Activated CD4-positive, alpha-beta T cell treated with anti-CD3 and anti-CD28 coated beads, Interleukin-2, amount 50 U/mL, for 24 hours (primary cell): ENCODE data around the gene PCDH12.
A peak's percentile ranks its signal among the peaks of the same experiment; 100 is the strongest.

Experiments
- DNase-seq, 2 donors: peaks; one replicate each; pipeline ENCODE4 v3.0.0-alpha.2; 2020; ENCODE audit warnings: low read depth in 1 of 2, low spot score in 1 of 2

Gene PCDH12

DNA sequence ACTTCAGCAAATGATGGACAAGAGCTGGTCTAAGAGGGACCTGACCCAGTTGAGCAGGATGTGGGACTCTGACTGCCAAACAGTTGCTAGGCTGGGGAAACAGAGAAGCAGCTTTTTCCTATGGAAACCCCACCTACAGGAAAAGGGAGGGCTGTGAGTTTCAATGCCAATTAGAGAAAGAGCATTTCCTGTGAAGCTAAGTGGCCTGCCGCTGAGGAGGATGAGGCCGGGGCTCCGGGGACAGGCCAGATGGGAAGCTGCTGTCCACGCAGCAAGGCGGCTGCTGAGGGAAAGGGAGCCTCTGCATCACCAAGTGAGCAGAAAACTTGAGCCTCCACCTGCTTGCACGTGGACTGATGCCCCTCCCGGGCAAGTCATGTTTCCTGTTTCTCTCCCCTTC lies at the start of gene PCDH12:
TSS of gene PCDH12 (minus strand) at position 90 of the 400 bp plus-strand sequence. CDS start 351 bp downstream, outside the sequence.
- no peak for DNase-seq

GRCh38 chr5:142007237-142007544 lies 49.2 kb upstream of the PCDH12 start:
- DNase-seq = no peak

DNA sequence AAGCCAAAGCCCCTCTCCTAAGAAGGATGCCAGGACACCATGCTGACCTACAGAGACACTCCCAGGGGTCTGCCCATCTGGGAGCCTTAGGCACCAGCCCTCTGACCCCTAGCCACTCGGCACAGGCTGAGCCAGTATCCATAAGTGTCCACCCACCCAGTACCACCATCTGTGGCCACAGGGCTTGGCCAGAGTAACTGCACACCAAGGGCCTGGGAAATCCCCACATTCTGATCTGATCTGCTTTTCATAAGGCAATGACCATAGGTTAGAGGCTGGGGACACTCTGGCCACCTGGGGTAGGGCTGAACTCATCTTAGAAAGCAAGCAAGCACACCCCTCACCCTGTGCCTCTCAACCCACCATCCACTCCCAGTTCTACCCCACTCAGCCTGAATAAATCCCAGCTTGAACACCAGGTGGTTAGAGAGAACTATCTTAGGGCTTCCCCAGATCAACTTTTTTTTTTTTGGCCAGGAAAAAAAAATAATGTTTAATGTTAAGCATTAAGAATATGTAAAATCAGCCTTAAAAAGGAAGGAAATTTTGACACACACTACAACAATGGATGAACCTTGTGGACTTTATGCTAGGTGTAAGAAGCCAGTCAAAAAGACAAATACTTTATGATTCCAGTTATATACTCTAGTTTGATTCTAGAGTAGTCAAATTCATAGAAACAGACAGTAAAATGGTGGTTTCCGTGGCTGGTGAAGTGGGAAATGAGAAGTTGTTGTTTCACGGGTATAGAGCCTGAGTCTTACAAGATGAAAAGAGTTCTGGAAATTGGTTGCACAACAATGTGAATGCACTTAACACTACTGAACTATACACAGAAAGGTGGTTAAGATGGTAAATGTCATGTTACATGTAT lies 48.6 kb upstream of the PCDH12 start:
- peak in 1 of 2 donors; percentile 55 for DNase-seq

DNA sequence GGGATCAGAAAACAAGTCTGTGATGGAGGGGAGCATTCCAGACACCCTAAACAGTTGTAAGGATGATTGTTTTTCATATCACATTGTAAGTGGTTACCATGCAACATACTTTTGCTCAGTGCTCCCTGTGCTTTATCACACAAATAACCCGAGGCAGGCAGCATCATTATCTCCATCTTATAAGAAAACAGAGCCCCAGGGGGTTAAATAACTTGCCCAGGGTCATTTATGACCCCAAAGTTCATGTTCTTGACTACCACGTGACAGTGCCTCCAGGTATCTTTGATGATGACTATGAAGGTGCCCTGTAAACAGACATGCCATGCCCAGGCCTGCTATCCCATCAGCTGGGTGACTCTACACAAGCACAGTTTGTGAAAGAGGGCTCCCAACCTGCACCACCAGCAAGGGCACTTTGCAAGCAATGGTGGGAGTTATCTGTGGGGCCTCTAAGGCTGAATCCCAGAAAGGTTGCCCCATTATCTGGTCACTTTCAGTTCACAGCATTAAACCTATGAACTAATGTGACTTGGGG lies 45.3 kb upstream of the PCDH12 start:
- no peak for DNase-seq

- no peak for DNase-seq
These were observed 42.9 kb upstream of the PCDH12 start for GRCh38 chr5:142000704-142001484.

- no peak for DNase-seq
These were observed 42.2 kb upstream of the PCDH12 start for GRCh38 chr5:142000173-142000572.

GRCh38 chr5:141997358-141997960 lies 39.5 kb upstream of the PCDH12 start:
- no peak for DNase-seq

GRCh38 chr5:141995656-141996055 lies 37.7 kb upstream of the PCDH12 start:
- no peak for DNase-seq

DNA sequence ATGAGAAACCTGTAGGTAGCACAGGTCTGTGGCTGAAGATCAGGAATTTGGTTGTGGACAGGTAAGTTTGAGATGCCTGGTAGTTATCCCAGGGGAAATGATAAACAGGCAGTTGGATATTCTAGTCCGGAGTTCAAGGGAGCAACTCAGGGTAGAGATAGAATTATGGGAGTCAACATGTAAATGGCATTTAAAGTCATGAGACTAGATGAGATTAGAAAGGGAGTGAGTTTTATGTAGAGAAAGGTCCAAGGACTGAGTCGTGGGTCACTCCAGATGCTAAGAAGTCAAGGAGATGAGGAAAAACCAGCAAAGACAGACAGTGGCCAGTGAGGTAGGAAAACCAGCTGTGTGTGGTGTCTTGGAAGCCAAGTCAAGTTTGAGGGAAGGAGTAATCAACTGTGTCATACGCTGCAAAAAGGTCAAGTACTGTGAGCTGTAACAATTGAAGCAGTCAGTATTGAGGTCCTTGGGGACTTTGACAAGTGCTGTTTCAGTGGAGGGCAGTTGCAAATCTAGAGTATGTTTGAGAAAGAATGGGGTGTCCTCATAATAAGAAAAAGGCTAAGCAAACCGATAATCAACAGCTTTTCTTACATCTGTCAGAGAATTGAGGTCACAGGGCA lies 36.6 kb upstream of the PCDH12 start:
- DNase-seq = no peak

DNA sequence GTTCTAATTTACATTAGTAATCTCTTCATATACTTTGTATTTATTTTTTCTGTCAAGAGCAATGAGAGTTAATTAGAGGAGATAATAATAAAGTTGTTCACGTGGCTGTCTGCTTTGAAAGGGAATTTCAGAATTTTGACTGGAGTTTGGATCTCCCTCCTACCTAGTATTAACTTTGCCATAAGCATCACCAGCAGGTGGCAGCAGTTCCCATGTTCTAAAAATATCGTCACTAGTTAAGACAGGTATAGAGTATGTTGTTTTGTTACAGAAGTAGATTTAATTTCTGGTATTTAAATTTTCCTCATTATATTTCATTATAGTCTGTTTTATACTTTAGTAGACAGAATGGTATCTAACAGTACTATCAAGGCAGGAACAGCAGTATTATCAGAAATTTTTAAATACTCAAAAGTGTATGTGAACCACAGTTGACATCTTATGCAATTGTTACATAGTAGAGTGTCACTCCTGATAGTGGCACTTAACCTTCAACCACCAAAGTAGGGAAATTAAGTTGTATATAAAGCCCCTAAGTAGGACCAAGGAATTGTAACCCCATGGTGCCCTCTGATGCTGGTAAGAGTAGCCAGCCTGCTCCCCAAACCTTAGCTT lies 34.5 kb upstream of the PCDH12 start:
- DNase-seq = peak; percentile 56 to 79

DNA sequence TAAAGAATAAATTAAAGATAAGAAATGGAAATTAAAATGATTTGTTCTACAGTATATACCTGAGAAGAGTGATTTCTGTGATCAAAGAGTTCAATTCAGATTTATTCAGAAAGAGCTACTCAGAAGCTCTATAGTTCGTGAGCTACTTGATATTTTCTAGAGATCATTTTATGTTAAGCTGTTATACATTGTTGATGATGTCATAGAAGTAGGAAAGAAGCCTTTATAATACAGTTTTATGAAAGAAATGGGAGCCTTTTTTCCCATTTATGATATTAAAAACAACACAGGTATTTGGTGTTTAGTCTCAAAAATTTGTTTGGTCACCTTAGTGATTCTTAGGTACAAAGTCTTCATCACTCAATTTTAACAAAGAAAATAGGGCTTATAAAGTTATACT lies 31.7 kb upstream of the PCDH12 start:
- DNase-seq = no peak

- no peak for DNase-seq
These were observed 28.1 kb upstream of the PCDH12 start for GRCh38 chr5:141986072-141986471.

- no peak for DNase-seq
These were observed 24.6 kb upstream of the PCDH12 start for GRCh38 chr5:141982626-141983025.

GRCh38 chr5:141978389-141978788 lies 20.4 kb upstream of the PCDH12 start:
- no peak for DNase-seq

DNA sequence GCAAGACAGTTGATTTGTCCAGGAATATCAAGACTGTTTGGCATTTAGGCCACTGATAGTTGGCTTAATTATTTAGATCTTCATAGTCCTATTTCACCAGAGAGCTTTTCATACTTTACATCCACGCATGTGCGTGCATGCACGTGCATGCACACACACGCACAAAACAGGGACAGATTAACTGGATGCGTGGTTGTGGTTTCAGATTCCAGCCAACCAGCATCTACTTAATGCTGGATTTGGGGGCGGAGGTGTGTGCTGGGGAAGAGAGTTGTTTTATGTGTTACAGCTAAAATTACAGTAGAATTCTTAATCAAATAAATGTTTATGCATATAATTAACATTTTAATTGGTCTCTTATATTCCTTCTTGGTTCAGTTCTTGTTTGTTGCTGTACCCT lies 18.2 kb upstream of the PCDH12 start:
- DNase-seq = no peak

DNA sequence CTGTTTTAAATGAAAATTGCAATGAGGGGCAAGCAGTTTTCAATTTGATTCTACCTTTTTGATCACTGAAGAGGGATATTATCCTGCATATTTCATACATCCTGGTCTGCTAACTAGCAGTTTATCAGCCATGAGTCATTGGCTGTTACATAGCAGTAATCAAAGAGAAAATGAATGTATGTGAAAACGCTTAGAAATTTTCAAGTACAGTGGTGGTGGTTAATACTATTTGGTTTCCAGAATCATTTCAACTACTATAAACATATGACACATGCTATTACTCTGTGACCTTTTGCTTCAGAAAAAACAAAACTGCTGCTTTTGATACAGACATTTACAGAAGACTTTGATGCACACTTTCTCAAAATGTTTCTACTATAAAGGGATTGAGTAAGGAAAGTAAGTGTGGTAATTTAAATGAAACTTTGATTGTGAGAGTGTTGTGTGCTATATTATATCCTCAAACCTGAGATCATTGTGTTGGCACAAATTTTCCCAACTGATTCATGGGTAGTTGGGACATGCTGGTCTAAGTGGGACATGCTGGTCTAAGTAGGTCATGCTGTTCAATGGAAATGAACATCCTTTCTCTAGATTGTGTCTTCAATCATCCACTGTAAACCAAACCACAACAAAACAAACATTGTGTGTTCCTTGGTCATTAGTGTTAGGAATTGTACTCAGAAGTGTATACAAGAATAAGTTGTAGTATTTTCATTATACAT lies 16.0 kb upstream of the PCDH12 start:
- DNase-seq = no peak

- no peak for DNase-seq
These were observed 12.1 kb upstream of the PCDH12 start for GRCh38 chr5:141969783-141970771.

- DNase-seq = peak; percentile 80 to 89
These were observed 11.1 kb upstream of the PCDH12 start, which contains the start of gene RNF14 for GRCh38 chr5:141968914-141969608. Gene RNF14, plus strand, starts transcription at chr5:141969105. Its CDS starts 4,484 bp downstream, at chr5:141973589.
